Epidermal melanocyte (primary cell): ENCODE results near the gene DIAPH1.
"Not testable (repeated sequence)": the region's sequence is repeated elsewhere in the genome, so short reads cannot be mapped to it uniquely, and the experiment has no call there.

ENCODE experiments used
- DNase-seq: peaks from one replicate; pipeline ENCODE4 v3.0.0; 2011; ENCODE audit warnings: low spot score; ENCODE audit not compliant: insufficient read length

Gene DIAPH1

GRCh38 chr5:141611289-141611688, 7.5 kb downstream of the DIAPH1 start:
- no peak for DNase-seq

DNA sequence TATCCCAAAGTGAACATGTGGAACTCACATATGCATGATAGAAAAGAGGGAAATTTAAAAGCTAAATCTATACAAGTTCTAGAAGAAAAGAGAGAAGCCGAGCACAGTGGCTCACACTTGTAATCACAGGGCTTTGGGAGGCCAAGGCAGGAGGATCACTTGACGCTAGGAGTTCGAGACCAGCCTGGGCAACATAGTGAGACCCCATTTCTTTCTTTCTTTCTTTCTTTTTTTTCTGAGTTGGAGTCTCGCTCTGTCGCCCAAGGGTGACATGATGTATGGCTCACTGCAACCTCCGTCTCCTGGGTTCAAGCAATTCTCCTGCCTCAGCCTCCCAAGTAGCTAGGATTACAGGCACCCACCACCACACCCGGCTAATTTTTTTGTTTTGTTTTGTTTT, 8.9 kb downstream of the DIAPH1 start:
- not testable (repeated sequence) for DNase-seq

DNA sequence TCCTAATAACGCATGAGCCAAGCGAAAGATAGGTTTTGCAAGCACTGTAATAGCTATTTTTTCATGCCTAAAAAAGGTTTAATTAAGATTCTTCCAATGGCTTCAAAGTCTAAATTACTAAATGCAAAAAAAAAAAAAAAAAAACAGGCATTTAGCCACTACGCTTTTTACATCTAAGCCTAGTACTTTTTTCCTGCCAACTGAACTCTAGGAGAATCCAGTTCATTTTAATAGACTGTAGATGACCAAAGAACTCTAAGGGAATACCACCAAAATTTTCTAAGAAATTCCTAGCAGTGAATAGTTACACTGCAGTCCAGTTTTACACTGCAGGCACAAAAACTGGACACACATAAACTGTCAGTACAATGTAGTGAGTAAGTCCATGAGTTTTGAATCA, 9.8 kb downstream of the DIAPH1 start:
- no peak for DNase-seq

DNA sequence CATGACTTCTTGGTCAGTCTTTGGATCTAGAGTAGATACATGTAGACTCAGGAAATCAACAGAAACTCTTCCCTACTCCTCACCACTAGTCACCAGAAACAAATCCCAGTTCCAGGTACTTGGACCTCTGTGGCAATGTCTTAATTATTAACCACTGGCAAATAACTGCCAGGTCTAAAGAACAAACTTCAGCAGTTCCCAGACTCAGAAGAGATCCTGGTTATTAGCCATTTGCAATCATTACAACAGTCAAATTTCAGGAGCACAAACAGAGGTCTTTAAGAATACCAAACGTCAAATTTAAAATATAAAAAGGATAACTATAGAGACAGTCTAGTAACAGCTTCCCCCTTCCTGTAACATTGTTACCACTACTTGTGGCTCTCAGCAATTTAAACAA, 10.2 kb downstream of the DIAPH1 start:
- DNase-seq = no peak

GRCh38 chr5:141608046-141608445, 10.8 kb downstream of the DIAPH1 start:
- no peak for DNase-seq

DNA sequence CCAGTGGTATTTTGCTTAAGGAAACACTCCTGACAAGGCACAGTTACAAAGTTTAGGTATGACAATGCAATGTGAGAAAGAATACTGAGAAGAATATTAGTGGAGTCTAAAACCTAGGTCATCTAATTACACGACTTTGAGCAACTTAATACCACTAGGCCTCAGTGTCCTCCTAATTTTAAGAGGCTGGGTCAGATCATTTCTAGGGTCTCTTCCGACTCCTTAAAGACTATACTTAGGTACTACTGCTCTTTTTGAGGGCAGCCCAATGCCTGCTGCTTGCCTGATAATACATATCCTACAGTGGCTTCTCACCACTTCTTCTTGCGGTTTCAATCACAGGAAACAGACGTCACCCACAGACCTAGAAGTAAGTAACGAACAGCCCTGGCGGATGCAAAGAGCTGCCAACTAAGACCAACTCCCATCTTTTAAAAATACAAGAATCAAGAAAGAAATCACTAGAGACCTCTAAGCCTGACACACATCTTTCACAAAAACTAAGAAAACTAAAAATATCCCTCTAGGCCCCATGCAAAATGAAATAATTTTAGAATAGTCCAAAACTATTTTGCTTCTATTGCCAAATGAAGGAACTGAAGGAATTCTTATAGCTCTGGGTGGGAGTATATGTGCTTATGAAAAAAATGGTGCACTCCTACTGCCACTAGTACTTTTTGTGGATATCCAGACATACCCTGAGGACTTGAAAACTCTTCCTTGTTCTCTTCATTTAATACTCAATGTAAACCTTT, 13.1 kb downstream of the DIAPH1 start:
- DNase-seq = no peak

DNA sequence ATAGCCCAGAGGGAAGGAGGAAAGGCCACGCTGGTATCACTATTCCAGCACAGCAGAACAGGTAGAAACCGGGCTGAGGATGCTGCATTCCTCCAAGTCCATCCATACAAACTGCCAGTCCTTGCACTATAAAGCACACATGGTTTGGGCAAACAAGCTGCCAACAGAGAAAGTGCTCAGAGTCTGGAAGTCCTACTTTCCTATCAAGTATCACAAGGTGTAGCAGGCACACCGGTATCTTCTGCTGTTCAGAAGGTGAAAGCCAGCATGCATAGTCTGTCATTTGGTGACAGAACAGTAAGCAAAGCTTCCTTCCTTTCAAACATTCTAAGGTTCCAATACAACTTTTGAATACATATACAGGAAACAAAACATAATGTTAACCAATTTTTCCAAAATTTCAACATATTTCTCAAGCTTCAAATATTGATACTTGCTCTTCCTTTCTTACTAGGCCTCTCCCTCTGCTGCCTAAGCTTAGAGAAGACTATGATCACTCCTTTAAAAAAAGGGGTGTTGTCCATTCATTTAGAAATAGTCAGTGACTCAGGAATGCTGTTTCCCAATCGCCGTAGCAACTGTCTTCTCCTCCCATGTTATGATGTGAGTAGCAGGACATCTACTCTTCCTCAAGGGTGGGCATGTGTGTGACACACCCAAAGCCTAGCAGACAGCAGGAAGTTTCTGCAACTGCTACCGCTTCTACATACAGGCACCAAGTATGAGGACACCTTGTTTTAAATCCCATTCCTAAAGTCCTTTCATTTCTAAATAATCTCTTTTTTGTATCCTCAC, 14.7 kb downstream of the DIAPH1 start:
- peak; percentile 51 for DNase-seq

DNA sequence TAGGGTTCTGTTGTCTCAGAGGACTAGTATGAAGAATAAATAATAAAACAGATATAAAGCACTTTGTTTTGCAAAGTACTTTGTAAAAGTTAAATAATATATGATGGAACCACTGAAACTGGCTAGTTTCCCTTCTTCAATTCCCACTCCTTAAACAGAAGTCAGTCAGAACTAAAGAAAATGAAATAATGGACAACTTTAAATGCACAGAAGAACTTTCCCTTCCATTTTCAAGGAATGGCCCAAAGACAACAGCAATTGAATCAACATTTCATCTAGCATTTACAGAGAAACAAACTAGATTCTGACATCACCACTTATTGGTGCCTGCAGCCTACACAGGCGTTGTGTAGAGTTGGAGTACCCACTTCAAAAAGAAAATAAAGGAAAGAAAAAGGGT, 16.2 kb downstream of the DIAPH1 start:
- no peak for DNase-seq

- DNase-seq = no peak
Observed at GRCh38 chr5:141598391-141599345, 20.1 kb downstream of the DIAPH1 start.

GRCh38 chr5:141597814-141598213, 21.0 kb downstream of the DIAPH1 start:
- DNase-seq = no peak

DNA sequence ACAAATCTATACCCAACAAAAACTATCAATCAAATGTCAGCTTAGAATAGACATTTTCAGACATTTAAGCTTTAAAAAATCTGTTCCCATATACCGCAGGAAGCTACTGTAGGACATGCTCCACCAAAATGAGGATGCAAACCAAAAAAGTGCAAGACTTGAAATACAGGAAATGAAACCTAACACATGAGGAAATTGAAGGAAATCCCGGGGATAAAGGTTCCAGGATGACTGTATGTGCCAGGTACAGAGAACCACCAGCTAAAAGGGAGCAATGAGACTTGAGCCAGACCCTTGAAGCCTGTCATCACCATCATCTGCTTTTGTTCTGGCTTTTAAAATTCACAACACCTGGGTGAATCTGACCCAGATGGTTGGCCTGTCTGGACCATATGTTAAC, 21.4 kb downstream of the DIAPH1 start:
- no peak for DNase-seq

DNA sequence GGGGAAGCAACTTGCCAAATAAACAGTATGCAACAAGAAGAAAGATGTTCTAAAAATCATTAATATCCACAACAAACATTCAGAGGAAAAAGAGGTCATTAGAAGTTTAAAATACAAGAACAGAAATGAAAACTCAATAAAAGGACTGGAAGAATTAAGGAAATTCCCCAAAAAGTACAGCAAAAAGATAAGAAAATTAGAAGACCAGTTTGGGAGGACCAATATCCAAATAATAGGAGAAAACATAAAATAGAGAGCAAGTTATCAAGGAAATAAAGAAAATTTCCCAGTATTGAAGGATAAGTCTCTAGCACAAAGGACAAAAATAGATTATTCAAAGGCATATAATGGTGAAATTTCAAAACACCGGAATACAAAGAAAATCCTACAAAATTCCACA, 21.9 kb downstream of the DIAPH1 start:
- DNase-seq = no peak

GRCh38 chr5:141590127-141590526, 28.7 kb downstream of the DIAPH1 start:
- DNase-seq = no peak

DNA sequence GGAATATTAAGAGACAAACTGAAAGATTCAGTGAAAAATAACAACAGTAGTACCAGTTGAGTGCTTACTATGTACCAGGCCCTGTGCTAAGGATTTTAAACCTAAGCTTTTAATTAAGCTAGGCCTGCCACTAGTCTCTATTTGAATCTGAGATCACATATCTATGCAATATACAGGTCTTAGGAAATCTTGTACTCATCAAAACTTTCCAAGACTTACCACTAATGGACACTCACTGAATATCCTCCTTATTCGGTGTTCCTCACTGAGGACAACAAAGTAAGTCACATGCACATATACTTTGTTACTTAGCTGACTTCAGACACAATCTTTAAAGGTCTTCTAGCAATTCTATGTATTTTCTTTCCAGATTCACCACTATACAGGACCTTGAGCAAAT, 32.6 kb downstream of the DIAPH1 start:
- no peak for DNase-seq

GRCh38 chr5:141585594-141585993, 33.2 kb downstream of the DIAPH1 start:
- DNase-seq = no peak

GRCh38 chr5:141574122-141574510, 44.7 kb downstream of the DIAPH1 start:
- DNase-seq = no peak

GRCh38 chr5:141573489-141574121, 45.2 kb downstream of the DIAPH1 start:
- DNase-seq = no peak

DNA sequence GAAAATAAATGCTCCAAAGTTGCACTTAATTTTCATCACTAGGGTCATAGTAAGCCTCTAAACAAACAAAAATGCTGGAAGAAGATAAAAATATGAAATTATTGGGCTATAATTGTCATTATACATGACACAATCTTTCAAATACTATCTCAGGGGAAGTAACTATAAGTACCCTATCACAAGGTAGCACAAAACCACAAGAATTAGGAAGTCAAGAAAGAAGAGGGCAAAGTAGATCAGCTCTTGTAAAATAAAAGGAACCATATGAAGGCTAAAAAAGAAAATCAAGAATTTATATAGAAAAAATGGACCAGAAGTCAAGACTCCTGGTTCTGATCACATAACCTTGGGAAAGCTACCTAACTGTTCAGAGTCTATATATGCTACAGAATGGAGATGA, 48.1 kb downstream of the DIAPH1 start:
- no peak for DNase-seq

DNA sequence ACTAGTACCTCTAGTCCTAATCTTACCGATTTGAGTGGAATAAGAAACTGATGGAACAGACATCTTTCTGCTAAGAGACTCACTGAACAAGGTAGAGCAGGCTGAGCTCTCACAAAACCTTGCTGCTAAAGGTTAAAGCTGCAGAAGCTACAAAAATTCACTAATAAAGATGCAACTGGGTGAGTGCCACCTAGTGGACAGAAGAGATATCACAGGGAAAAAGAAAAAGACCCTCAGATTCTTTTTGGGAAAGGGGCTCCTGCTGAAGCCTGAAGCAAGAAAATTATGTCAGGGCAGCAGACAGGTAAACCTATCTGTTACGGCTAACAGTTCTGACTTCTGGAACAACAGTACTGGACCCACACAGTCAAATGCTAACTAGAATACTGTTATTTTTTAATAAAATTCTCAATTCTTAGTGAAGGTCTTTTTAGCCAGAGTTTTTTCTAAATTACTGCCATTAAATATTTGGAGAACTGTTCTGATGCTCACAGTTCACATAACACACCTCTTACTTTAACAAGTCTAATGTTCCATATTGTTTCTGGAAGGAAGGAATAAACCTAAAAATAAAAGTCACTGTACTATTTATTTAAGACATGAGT, 51.2 kb downstream of the DIAPH1 start:
- DNase-seq = no peak

- DNase-seq = no peak
Observed at GRCh38 chr5:141565826-141566570, 52.8 kb downstream of the DIAPH1 start.
